Endothelial cell of umbilical vein (primary cell): ENCODE results near the gene FCMR. TPM values are rescaled to one million over a fixed set of nuclear protein-coding genes. Genes with fewer than 3 reads are reported as not detected.

Experiments
- BruUV-seq: library from RNA; stranded (reverse); fragments of 400-500 nt; replicated peaks from 2 replicates; lab custom pipeline; 2021; lab: Mats Ljungman, UMichigan
- CTCF ChIA-PET: fragments of 300-600, 350-600 bp; sonication (Branson Sonifier 250); formaldehyde crosslinking; loops from one replicate; lab custom pipeline; 2021; ENCODE audit warnings: antibody characterized with exemption, inconsistent platforms; lab: Charles Lee
- POLR2A ChIA-PET: fragments of 300-600, 350-600 bp; sonication (Branson Sonifier 250); formaldehyde crosslinking; loops from one replicate; lab custom pipeline; 2021; ENCODE audit warnings: antibody characterized with exemption, inconsistent platforms; lab: Charles Lee
- DNase-seq: peaks from one replicate; pipeline ENCODE4 v3.0.0-alpha.2; 2011; ENCODE audit warnings: low read depth, low spot score
- FAIRE-seq: peaks from 2 replicates; lab custom pipeline; 2011; peaks lifted over from hg19 to GRCh38; lab: Jason Lieb, UNC
- H2AFZ ChIP-seq: 2 replicates; pipeline ENCODE4 v1.6.0; 2012; ENCODE audit warnings: low read depth, low read length, control low read depth, inconsistent platforms
- H3K27ac ChIP-seq: 2 replicates; pipeline ENCODE4 v1.5.1; 2011; ENCODE audit warnings: low read depth, mild to moderate bottlenecking, control low read depth, low read length, moderate library complexity; ENCODE audit not compliant: insufficient read depth
- H3K27me3 ChIP-seq, 2 experiments: 2 replicates each; pipeline versions ENCODE4 v1.6.0 to v1.6.1; 2011; ENCODE audit warnings: low read length in 2 of 2, mixed read lengths in 1 of 2; ENCODE audit not compliant: control insufficient read depth in 2 of 2, insufficient read depth in 2 of 2
- H3K36me3 ChIP-seq, 2 experiments: 2 replicates in 1 of 2; 3 replicates in 1 of 2; pipeline ENCODE4 v1.5.1; 2011; ENCODE audit warnings: low read length in 2 of 2, mild to moderate bottlenecking in 1 of 2, moderate library complexity in 1 of 2; ENCODE audit not compliant: control insufficient read depth in 2 of 2, insufficient read depth in 2 of 2; ENCODE audit errors: extremely low read depth in 1 of 2
- H3K4me1 ChIP-seq: 3 replicates; pipeline ENCODE4 v1.5.1; 2011; ENCODE audit warnings: mild to moderate bottlenecking, low read length; ENCODE audit not compliant: control insufficient read depth, insufficient read depth; ENCODE audit errors: extremely low read depth
- H3K4me2 ChIP-seq: 2 replicates; pipeline ENCODE4 v1.6.1; 2011; ENCODE audit warnings: low read length, control low read depth, mixed read lengths; ENCODE audit not compliant: insufficient read depth
- H3K4me3 ChIP-seq, 3 experiments: fragments of 200-600 bp in 1 of 3; sonication (generic), shearing (Covaris generic) in 1 of 3; replicated peaks in 1 of 3; 2 replicates each; pipeline ENCODE4 v1.5.1; 2011 to 2016; ENCODE audit warnings: control low read depth in 3 of 3, low read length in 3 of 3, mild to moderate bottlenecking in 2 of 3, inconsistent platforms in 1 of 3, low read depth in 1 of 3, moderate library complexity in 1 of 3; ENCODE audit not compliant: insufficient read depth in 1 of 3
- H3K79me2 ChIP-seq: 2 replicates; pipeline ENCODE4 v1.6.0; 2012; ENCODE audit warnings: low read length, inconsistent platforms; ENCODE audit not compliant: control insufficient read depth, insufficient read depth
- H3K9ac ChIP-seq: replicated peaks from 2 replicates; pipeline ENCODE3; 2011; ENCODE audit warnings: low read length, control low read depth; ENCODE audit not compliant: insufficient read depth; ENCODE audit errors: extremely low read depth
- H3K9me1 ChIP-seq: replicated peaks from 3 replicates; pipeline ENCODE4 v1.6.0; 2011; ENCODE audit warnings: mild to moderate bottlenecking, low read length; ENCODE audit not compliant: control insufficient read depth, insufficient read depth; ENCODE audit errors: extremely low read depth
- H3K9me3 ChIP-seq: replicated peaks from 2 replicates; pipeline ENCODE4 v1.5.1; 2012; ENCODE audit warnings: low read length, inconsistent platforms; ENCODE audit not compliant: control insufficient read depth, insufficient read depth
- H4K20me1 ChIP-seq: replicated peaks from 2 replicates; pipeline ENCODE3; 2011; ENCODE audit warnings: mild to moderate bottlenecking, low read length; ENCODE audit not compliant: control insufficient read depth, insufficient read depth; ENCODE audit errors: extremely low read depth
- CTCF ChIP-seq, 2 donors: IDR thresholded peaks; 1 replicate in 1 of 2; 2 replicates in 1 of 2; pipeline ENCODE4 v1.5.1; 2011; ENCODE audit warnings: low read length in 2 of 2, mild to moderate bottlenecking in 2 of 2, moderate library complexity in 2 of 2, control low read depth in 1 of 2, inconsistent platforms in 1 of 2, low read depth in 1 of 2; ENCODE audit not compliant: insufficient read depth in 1 of 2; ENCODE audit errors: extremely low read depth in 1 of 2
- EZH2 ChIP-seq: IDR thresholded peaks from 2 replicates; pipeline ENCODE4 v1.6.1; 2012; ENCODE audit warnings: borderline replicate concordance, low read depth, mild to moderate bottlenecking, moderate library complexity, low read length, inconsistent platforms; ENCODE audit not compliant: severe bottlenecking
- FOS ChIP-seq: IDR thresholded peaks from 2 replicates; pipeline ENCODE4 v1.6.1; 2011; ENCODE audit warnings: mild to moderate bottlenecking, low read length, moderate library complexity, borderline replicate concordance; ENCODE audit not compliant: insufficient read depth
- GATA2 ChIP-seq: IDR thresholded peaks from 2 replicates; pipeline ENCODE4 v1.7.0; 2011; ENCODE audit warnings: low read depth, mild to moderate bottlenecking, moderate library complexity, mixed read lengths, low read length; ENCODE audit not compliant: insufficient read length, insufficient read depth
- JUN ChIP-seq: IDR thresholded peaks from 2 replicates; pipeline ENCODE4 v1.6.1; 2011; ENCODE audit warnings: borderline replicate concordance, low read depth; ENCODE audit not compliant: insufficient read length, insufficient read depth
- MAX ChIP-seq: IDR thresholded peaks from 2 replicates; pipeline ENCODE4 v1.6.1; 2011; ENCODE audit not compliant: insufficient read depth, insufficient read length
- MYC ChIP-seq: IDR thresholded peaks from one replicate; pipeline ENCODE4 v1.6.1; 2011; ENCODE audit warnings: mild to moderate bottlenecking, low read depth, low read length
- POLR2A ChIP-seq: IDR thresholded peaks from 2 replicates; pipeline ENCODE4 v1.6.1; 2012; ENCODE audit warnings: low read depth, mild to moderate bottlenecking, control low read depth, low read length
- POLR2AphosphoS5 ChIP-seq: IDR thresholded peaks from 2 replicates; pipeline ENCODE4 v1.6.1; 2012; ENCODE audit warnings: low read depth, mild to moderate bottlenecking, control low read depth, low read length, moderate library complexity; ENCODE audit not compliant: insufficient read depth
- dilution Hi-C: fragments of 300-500 bp; cut with MboI; formaldehyde crosslinking; loops from one replicate; pipeline ENCODE4 v1.15.0; 2019; ENCODE audit warnings: low sequenced_read_pairs; ENCODE audit not compliant: extremely low pct_ligation_motif_present
- intact Hi-C: fragments of 100-400 bp; cut with micrococcal nuclease; formaldehyde crosslinking; loops from one replicate; pipeline ENCODE4 v1.10.0; 2022
- polyA plus RNA-seq, 4 experiments: library from polyadenylated mRNA; depleted of rRNA in 3 of 4; stranded (reverse) in 3 of 4; unstranded in 1 of 4; fragments of >200 nt; gene quantifications; 2 replicates each; pipeline versions ENCODE4 v1.2.1 to v1.2.3, GENCODE V29; 2011 to 2012; ENCODE audit warnings: missing spikeins in 1 of 4
- total RNA-seq: library from RNA; stranded (reverse); gene quantifications from 2 replicates; pipeline ENCODE4 v1.2.3, GENCODE V29; 2021

Gene FCMR
- total and polyA plus RNA-seq, 2 donors (not counting 3 experiments of a cell fraction or from before 2014, with no cell fraction given) = not detected

- BruUV-seq = no TSS peak
- dilution Hi-C loops = no loop called here
- TF ChIP-seq MAX = no peak
- TF ChIP-seq JUN = no peak
- TF ChIP-seq GATA2 = no peak
- TF ChIP-seq EZH2 = no peak
- TF ChIP-seq POLR2A = no peak
- no peak for TF ChIP-seq FOS
- no peak for TF ChIP-seq CTCF (IDR thresholded peaks at IDR 0.05; ENCODE audit: extremely low read depth in 1 of 2, insufficient read depth in 1 of 2, low read depth in 1 of 2, low read length in 2 of 2)
- no peak for TF ChIP-seq POLR2AphosphoS5
- no peak for TF ChIP-seq MYC
- intact Hi-C loops = no loop called here
- Histone ChIP-seq H4K20me1 (no peaks in the 10 kb centered on the region), H3K79me2 (no peaks in the 10 kb centered on the region), H3K27ac (no peak overlapping the region), H3K4me3 (no peak overlapping the region), H3K9me3 (no peaks in the 10 kb centered on the region), H3K4me1 (no peaks in the 10 kb centered on the region), H3K36me3 (no peaks in the 10 kb centered on the region), H3K4me2 (no peak overlapping the region), H2AFZ (no peak overlapping the region), H3K9ac (no peak overlapping the region), H3K9me1 (no peaks in the 10 kb centered on the region), H3K27me3 (peaks cover 3 to 5% of the 10 kb centered on the region in 2 experiments)
- ChIA-PET CTCF (interaction anchor here (4.2 kb wide), 1 partner anchor 12 kb away, joined by 21 read pairs; no protein-coding TSS in a partner anchor), POLR2A (no interaction called here)
- no peak for DNase-seq
- FAIRE-seq = no peak
Measured at GRCh38 chr1:206899717-206900116, 22.0 kb downstream of the FCMR start.
